GM19193 (cell line): ENCODE measurements around the gene ACTR3.

Experiments
- POLR2A ChIP-seq: IDR thresholded peaks from 4 replicates; pipeline ENCODE4 v1.6.1; 2011; ENCODE audit not compliant: insufficient read depth, insufficient read length; ENCODE audit errors: extremely low read depth

Gene ACTR3

DNA sequence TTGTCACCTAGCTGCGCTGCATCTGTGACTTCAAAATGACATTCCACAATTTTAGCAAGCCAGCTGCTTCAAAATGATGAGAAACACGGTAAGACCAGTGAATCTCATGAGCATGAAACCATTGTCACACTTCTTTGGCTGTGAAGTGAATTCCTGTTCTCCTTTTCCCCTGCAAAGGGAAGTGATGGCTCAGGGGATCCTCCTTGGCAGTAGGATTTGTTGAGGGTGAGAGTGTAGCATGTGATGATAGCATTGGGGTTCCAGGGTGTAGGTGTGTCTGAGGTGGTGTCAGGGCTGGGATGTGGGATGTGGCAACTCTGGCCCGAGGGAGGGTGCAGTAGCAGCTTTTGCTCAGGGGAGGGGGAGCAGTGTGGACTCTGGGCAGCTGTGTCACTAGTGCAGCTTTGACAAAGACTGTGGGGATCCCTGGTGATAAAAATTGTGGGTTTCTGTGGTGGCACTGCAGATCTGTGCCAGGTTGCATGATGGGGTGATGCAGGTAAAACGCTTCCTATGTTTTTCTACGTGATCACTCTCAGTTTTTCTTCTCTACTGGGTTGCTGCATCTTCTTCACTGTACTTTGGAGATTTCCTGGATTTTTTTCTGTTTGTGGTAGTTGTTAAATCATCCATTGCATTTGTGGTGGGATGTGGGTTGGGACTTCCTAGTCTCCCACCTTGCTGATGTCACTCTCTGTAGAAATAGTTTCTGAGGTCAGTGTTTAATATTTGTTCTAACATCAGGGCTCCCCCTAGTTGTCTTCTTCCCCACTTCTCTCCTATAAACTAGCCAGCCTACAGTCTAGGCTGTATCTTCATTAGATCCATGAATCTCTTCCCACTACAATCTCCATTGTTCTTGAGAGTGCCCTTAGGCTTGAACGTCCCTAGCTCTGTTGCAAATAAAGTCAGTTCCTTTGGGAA, 107.0 kb downstream of the ACTR3 start:
- TF ChIP-seq POLR2A: no peak

DNA sequence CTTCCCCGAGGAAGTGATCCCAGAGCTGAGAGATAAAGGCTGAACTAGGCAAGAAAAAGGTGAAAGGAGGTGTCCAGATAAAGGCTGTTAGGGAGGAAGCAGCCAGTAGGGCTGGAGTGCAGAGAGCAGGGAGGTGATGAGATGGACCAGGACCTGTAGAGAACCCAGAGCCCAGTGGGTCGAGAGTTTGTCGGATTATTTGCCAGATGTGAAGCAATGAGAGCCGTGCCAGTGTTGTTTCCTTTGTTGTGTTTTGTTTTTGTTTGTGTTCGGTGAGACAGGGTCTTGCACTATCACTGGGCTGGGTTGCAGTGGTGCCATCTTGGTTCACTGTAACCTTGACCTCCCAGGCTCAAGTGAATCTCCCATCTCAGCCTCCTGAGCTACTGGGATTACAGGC, 111.3 kb downstream of the ACTR3 start:
- TF ChIP-seq POLR2A: no peak

DNA sequence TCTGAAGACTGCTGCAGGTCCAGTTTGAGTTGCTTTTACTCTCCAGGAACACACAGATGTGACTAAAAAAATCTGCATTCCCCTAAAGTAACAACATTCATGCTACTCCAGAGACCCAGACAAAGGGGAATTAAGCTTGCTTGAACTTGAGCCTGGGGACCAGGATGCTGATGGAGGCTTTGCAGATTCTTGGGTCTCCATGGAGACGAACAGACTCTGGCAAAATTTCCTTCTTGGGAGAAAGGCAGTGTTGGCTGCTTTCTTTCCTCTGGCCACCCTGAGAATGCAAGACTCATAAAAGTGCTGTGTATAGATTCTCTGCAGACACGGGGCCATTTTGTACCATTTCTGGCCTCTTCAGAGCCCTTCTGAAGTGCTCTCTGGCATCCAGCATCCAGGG, 112.0 kb downstream of the ACTR3 start:
- no peak for TF ChIP-seq POLR2A

- TF ChIP-seq POLR2A: no peak
Measured at GRCh38 chr2:114005110-114005783, 115.4 kb downstream of the ACTR3 start.

GRCh38 chr2:114006460-114006859, 116.6 kb downstream of the ACTR3 start:
- no peak for TF ChIP-seq POLR2A

DNA sequence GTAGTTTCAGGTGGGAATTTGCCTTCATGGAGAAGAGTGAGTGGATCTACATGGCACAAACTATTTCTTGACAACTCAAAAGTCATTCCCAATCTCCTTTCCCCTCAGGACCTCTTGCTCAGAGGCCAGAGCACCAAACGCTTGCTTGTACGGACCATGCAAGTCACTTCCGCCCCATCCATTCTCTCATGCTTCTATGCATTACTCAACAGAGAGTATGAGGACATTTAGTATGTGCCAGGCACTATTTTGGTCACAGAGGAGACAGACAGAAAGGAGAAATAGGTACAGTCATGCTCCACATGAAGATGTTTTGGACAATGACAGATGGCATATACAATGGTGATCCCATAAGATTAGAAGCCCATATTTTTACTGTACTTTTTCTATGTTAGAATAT, 117.5 kb downstream of the ACTR3 start:
- TF ChIP-seq POLR2A: no peak

DNA sequence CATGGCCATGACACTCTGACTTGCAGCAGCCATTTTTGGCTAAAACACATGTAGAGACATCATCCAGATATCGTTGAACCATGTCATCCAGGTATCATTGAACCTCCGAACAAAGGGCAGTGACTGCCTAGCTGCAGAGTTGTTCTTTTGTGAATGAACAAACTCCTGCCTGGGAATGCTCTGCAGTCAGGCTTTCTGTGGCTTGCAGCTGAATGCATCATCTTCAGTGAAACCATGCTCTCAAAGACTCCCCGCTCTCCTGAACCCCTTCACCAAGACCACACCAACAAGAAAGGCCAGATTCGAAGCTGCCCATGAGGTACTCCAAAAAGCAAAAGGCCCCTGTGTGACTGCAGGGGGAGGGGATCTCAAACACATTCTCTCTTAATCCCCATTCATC, 118.8 kb downstream of the ACTR3 start:
- TF ChIP-seq POLR2A: no peak

- no peak for TF ChIP-seq POLR2A
Measured at GRCh38 chr2:114009205-114009944, 119.5 kb downstream of the ACTR3 start.

- no peak for TF ChIP-seq POLR2A
Measured at GRCh38 chr2:114010001-114010400, 120.1 kb downstream of the ACTR3 start.

GRCh38 chr2:114011713-114012112, 121.8 kb downstream of the ACTR3 start:
- no peak for TF ChIP-seq POLR2A
